ENCODE results near the gene KCNQ5.

KCNQ5 gene

DNA sequence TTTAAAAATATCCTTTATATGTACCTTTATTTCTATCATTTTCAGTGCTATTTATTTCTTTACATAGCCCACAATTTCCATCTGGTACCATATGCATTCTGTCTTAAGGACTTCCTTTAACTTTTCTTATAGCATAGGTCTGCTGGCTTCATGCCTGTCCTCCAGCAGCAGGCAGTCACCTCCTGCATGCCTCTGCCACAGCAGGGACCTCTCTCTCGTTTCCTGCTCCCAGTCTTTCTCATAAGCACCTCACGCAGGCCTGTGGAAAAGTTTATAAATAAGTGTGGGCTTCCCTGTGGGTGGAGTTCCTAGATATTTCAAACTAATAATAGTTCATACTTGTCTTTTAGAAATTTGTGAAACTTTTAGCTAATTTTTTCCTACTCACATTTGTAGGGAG is 133.9 kb downstream of the KCNQ5 start:
- no peak for DNase-seq

DNA sequence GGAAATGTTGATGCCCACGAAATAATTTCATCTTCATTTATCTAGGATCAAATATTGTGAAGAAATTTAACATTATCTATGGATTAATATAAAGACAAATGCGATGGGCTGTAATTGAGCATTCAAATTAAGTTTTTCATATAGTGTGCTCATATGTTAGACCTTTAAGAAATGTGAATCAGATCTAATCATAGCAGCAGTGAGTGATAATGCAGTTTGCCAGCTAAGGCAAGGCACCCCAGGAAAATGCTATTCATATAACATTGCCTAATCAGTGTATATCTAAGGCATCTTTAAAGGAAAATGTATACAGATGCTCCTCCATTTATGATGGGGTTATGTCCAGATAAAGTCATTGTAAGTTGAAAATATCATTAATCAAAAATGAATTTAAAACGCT is 135.2 kb downstream of the KCNQ5 start:
- no peak for DNase-seq

DNA sequence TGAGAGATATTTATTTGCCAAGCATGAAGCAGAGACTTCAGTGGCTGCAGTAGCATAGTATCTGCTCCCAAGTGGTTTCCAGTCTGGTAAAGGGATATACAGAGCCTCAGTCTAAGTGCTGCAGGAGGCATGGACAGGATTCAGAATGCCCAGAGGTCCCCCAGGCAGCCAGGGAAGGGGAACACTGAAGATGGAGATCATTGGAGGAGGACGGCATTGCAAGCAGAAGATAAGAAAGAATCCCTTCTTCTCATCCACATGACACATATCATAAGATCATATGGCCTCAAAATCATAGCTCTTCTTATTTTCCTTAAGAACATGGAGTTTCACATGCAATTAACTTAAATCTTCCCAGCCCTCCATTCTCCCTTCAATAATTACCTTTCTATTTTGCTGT is 136.1 kb downstream of the KCNQ5 start:
- no peak for DNase-seq

DNA sequence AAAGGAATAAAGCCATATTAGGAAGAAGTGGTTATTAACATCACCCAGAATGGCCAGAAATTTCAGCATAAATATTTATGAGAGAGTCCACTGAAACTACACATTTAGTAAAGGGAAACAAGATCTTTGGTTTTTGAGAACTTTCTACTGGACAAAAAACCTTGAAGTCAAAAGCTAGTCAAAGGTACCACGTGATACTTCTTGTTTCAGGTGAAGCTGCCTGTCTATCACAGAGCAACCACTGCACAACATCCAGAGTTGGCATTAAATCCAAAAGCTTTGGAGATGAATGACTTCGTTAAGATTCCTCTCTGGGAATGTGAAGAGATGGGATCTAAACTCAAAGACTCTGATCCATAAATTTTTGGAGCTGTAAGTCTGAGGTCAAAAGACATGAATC is 137.0 kb downstream of the KCNQ5 start:
- no peak for DNase-seq

DNA sequence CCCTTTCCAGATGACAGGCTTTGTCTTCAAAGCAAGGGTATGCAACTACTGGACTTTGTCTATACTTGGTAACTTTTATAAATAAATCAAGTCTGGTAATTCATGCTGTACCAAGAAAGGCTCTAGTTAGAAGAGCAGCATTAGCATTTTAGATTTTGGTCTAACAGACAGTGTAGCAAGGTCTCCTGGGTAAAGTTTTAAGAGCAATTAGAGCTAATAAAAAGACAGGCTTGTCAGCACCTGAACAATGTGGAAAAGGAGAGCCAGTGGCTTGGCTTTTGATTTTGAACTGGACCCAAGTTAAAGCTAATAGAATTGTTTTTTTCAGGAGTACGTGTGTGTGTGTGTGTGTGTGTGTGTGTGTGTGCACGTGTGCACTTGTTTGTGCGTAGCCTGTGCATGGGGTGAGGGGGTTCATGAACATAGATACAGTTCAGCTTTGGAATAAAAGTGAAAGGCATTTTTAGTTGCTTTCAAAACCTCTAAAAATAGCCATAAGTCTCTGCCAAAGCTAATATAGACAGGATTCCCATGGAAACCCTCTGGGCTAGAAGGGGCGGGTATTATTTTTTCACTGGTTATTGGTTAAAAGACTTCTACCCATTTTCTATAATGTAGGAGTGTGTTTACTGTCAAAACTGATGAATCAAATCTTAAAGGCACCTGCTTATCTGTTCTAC is 138.4 kb downstream of the KCNQ5 start:
- DNase-seq = no peak

DNA sequence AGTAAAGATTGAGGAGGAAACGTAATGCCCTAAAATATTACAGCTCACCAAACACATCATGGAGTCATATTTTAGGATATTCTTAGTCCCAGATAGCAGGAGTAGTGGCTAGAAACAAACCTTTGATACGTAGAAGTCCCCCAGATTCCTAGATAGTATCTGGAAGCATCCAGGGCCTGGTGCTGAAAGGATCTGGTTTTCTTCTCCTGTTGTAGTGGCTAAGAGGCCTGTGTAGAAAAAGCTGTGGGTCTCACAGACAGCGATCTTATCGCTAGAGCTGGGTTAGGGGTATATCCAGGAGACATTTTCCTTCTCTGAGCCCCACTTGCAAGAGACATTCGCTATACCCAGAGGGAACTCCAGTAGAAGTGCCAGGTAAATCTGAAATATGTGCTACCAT is 139.9 kb downstream of the KCNQ5 start:
- no peak for DNase-seq

DNA sequence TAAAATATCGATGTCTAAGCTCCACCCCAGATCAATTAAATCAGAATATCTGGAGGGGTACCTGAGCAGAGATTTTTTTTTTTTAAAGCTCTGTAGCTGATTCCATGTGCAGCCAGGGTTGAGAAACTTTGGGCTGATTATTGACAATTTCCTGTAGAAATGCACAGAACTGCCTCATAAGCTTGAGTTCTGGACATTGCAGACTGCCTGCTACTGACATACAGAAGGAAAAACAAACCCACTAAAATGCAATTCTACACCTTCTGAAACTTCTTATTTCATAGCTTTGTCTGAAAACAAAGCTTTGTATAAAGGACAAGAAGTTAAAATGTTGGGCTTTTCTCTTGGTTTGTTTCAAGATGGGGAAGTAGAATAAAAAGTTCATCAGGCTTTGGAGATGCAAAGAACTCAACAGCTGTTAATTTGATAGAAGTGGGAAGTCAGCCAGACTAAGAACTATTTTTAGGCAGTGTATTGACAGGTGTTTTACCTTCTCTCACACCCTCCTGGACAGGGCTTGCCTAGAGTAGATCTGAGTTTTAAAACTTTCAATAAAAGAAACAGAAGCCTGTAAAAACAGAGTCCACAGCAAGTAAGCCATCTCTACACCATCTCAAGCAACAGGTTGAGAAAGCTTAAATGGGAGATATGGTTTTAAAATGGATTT is 147.7 kb downstream of the KCNQ5 start:
- DNase-seq = no peak

DNA sequence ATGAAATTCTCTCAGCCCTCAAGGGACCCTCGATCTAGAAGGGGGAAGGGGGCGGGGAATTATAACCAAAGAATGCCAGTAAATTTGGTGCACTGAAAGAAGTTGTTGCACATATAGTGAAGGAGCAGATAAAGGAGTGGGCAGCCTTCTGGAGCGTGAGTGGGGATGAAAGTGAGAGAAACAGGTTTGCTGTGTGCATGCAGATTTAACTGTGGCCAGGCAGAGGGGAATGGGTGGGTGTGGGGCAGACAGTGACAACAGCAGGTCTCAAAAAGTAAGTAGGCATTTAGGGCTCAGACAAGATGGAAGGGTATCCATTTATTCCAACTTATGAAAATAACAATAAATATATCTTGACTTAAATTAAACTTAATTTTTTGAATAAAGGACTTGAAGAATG is 149.1 kb downstream of the KCNQ5 start:
- DNase-seq = no peak

DNA sequence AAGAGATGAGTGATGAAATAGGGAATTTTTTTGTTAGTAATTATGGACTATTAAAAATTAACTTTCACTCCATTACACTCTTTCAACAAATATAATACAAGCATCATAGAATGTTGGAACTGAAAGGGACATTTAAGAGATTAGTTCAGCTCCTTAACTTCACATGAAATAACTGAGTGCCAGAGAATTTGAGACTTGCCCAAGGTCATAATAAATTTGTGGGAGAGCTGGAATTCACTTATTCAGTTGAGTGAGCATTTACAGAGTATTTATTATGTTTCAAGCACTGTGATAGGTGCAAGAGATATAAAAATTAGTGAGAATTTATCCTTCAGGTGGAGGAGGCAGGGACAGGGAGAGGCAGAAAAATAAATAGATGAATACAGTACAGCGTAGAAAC is 154.6 kb downstream of the KCNQ5 start:
- no peak for DNase-seq

DNA sequence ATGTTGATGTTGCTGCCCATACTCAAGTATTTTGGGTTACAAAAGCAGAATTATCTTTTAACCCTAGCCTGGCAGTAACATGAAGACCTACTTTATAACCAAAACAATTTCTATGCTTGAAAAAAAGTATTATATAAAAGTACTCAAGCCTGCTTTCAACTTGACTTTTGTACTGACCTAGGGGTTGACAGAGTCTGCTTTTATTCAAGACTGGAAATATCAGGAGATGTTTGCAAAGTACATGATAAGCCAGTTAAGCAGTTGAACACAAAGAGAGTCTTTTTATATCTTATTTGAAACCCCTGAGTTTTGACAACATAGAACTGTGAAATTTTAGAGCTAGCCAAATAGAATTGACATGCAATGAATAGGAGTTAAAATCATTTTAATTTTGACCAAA is 159.8 kb downstream of the KCNQ5 start:
- DNase-seq = no peak

DNA sequence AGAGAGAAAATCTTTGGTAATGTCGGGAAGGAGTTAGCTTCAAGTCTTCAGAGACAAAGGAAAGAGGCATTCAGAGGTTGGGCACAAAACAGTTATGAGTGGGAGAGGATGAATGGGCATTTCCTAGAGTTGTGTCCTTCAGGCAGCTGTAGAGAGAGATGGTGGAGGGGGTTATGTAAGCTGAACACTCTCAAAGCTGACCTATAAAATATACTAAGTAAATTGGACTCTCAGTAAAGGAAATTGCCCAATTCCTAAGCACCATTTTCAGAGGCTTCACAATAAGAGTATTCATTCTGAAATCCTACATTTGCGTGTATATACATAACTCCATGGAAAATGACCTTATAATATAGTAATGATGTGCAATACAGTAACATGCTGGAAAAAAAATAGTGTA is 161.2 kb downstream of the KCNQ5 start:
- no peak for DNase-seq

DNA sequence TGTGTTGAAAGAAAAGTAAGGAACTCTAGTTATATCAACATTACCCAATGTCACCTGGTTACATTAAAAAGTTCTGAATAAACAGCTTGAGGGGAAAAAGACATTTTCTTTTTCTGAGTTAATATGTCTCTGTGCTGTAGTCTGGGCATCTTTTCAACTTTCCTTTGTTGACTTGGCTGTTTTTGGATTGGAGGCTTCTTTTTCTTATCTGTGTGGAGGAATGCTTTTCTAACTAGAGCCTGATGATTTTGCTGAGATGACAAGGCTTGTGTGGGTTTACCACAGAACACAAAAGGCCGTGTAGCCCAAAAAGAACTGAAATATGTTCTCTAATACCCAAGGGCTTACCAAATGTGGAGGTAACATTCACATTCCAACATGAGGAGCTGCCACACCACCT is 161.8 kb downstream of the KCNQ5 start:
- DNase-seq = no peak

DNA sequence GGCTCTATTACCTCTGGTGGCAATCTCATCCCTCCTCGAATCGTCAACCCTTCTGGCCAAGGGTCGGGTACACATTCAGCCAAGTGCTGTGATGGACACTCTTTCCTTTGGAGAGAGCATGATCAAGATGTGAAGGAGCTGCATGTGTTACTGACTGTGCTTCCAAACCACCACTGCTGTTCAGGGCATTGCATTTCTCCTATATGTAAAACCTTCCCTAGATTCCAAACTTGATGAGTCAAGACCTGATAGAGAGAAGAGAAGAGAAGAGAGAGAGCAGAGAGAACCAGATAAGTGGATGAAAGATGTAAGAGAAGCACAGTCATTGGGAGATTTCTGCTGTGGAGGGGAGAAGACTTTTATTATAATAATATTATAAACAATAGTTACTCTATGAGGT is 162.2 kb downstream of the KCNQ5 start:
- no peak for DNase-seq

DNA sequence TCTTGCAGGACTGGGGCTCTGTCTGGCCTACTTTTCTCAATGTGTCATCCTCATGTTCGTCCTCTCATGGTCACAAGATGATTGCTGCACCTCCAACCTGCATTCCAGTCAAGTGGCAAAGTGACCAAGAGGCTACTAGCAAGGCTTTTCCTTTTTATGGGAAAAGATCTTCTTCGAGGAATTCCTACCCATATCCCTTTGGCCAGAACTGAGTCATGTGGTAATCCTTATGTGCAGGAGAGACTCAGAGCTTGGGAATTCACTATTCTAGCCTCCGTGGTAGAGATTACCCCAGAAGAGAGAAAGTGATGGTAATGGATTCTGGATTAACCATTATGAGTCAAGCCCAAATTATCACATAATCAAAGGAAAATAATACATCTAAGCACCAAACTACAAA is 162.7 kb downstream of the KCNQ5 start:
- DNase-seq = no peak

DNA sequence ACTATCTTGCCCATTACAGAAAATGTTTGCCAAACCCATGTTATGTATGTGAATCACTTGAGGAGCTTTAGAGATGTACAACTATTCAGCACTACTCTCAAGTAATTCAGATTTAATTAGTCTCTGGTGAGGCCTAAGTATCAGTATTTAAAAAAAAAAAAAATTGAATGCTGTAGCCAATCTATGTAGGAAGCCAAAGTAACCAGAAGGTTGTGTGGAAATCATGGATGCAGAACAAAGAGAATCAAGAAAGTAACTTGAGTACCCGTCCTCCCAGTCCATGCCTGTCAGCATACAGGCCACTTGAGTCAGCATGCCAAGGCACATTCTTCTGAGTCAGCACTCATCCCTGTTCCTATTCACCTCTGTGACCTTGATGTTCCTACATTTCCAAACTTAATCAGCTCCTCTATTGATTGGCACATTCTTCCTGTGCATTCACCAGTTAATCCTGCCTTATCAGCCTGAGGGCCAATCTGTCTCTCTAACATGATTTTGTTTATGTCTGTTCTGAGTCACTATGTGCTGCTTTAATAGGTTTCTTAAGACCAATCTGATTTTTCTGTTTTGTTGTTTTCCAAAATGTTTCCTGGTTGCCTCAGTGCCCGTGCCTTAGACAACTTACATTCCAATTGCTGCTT is 165.6 kb downstream of the KCNQ5 start:
- DNase-seq = no peak

DNA sequence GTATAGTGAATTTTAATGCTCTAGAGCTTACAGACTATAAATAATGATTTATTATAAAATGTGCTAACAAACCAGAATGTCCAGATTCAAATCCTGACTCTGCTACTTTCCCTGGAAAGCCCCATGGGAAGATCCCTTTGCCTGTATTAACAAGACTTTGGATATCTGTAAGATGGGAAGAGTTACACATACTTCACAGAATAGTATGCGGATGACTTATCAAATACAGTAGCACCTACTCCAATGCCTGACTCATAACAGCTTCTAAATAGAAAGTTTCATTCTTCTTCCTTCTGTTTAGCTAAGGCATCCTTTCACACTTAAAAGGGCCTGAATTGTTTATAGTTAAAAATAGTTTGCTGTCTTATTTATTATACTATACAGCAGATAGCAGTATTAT is 166.3 kb downstream of the KCNQ5 start:
- no peak for DNase-seq

DNA sequence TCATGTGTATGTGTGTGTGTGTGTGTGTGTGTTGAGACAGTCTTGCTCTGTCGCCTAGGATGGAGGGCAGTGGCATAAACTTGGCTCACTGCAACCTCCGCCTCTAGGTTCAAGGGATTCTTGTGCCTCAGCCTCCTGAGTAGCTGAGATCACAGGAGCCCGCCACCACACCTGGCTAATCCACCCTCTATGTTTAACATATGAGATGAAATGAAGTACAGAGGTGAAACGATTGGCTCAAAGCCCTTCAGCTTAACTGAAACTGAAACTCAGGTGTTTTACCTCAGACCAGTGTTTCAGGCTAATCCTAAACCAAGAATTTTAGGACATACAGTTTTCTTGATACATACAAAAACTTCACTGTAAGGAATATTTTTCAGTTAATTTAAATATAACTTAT is 167.3 kb downstream of the KCNQ5 start:
- no peak for DNase-seq

DNA sequence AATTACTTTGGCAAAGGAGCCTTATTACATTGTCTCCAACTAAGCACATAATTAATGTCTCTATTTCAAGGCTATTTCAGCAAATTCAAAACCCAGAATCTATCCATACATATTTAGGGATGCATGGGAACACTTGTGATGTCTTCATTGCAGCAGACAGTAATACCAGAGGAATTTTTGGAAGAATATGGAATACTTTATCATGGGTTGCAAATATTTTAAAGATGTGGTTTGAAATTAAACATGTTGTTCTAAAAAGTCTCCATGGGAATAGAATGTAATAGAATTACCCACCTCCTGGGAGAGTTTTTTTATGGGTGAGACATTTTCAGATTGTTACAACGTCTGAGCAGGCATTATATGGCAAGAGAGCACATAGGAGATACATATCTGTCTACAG is 170.8 kb downstream of the KCNQ5 start:
- DNase-seq = no peak

DNA sequence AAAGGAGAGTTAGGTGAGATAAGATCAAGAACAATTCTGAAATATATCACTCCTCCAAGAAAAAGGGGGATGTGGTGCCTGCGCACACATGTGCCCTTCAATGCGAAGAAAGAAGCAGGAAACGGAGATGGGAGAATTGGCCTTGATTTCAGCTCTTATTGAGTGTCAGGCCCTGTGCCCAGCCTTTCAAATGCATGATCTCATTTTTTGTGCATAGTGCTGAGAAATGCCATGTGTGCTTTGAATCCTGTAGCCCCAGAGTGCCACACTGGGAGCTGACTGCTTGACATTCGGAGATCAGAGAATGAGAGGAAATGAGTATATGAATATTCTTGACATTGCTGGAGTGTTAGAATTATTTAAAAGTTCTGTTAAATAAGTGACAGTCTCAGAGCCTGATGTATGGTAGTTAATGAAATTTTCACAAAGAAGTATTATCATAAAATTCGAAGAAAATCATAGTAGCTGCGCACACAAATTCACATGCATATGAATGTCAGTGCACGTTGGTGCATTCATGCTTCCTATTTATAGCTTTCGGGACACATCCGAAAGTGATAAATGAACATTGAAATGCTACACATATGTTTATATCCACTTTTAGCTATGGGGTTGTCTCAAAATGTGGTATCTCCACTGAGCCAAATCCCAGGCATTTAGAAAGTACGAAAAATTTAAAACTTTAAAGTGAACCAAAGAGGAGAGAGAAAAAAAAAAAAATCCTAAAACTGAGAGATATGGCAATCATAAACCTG is 172.0 kb downstream of the KCNQ5 start:
- DNase-seq = no peak

DNA sequence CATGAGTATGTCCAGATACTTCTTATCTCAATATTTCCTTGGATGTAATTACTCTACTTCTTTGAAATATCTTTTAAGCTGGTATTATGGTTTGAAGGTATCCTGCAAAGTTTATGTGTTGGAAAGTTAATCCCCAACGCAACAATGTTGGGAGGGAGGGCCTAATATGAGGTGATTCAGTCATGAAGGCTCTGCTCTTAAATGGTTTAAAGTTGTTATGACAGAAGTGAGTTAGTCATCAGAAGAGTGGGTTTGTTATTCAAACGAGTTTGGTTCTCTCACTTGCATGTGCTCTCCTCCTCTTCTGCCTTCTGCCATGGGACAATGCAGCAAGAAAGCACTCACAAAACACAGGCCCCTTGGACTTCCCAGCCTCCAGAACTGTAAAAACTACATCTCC is 176.3 kb downstream of the KCNQ5 start:
- no peak for DNase-seq

DNA sequence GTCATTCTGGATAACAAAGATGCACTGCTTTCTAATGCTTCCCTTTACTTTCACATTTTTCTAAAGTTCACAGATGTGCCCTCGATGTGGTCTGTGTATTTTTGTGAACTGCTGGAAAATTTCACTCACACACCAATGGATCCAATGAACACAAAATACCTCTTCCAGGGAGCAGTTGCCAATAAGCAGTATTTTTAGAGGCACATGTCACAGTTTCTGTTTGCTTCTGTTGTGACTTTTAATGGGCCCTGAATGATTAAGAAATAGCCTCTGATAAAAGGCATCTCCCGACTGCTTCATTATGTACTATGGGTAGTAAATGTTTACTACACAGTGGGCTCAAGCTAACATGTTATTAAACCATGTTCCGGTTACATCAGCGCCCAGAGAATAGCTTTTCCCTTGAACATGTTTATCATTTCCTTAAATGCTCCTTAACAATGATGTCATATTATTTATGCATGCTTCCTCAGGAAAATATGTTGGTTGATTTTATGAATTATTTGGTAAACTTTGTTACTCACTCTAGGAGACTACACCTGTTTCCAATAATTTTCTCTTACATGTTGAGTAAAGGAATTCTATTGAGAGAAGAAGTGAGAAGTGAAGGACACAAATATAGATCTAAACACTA is 188.0 kb downstream of the KCNQ5 start:
- DNase-seq = no peak

DNA sequence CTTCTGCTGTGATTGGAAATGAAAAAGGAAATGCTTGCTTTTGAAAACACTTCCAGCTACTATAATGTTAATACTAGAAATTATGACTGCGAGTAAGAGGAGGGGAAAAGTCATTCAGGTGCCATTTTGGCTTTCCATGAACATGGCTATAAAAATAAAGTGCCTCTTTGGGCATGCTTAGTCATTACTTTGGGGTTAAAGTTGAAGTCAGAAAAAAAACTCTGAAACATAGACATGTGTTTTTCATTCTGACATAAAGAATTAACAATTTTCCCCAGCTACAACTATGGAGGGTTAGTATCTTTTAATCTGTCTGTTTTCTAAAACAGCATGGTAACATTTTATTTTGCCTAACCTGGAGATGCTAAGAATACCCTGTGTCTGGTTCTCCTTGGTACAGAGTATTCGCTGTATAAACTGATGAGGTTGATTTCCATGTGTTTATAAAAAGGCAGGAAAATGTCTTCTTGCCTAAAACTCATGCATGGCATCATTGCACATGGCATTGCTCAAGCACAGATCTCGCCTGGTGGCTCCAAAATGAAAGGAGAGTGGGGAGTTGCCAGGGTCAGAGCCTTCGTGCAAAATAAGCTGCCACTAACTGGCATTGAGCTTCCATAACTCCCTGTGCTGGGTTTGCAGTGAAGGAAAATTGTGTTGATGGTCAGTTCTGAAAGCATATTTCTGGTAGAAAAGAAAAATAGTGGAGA is 188.9 kb downstream of the KCNQ5 start:
- no peak for DNase-seq

DNA sequence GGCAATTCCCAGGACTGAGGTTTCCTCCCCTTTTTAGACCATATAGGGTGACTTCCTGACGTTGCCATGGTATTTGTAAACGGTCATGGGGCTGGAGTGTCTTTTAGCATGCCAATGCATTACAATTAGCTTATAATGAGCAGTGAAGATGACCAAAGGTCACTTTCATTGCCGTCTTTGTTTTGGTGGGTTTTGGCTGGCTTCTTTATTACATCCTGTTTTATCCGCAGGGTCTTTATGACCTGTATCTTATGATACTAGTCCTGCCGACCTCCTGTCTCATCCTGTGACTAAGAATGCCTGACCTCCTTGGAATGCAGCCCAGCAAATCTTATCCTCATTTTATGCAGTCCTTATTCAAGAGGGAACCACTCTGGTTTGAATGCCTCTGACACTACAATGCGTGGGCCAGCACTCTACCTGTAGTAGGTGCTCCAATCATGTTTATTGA is 190.1 kb downstream of the KCNQ5 start:
- no peak for DNase-seq
